ENCODE data around the gene IGSF6.

GRCh38 chr16:21664801-21665492, 12.5 kb upstream of the IGSF6 start:
- TF ChIP-seq FOXA1 (IDR thresholded peaks at IDR 0.05) (no peak), BHLHE40 (IDR thresholded peaks at IDR 0.05; ENCODE audit: borderline replicate concordance) (no peak), SP1 (IDR thresholded peaks at IDR 0.05) (no peak), ARNT (IDR thresholded peaks at IDR 0.05) (no peak), PKNOX1 (IDR thresholded peaks at IDR 0.05) (no peak), FOXM1 (IDR thresholded peaks at IDR 0.05; ENCODE audit: borderline replicate concordance) (no peak), LEF1 (IDR thresholded peaks at IDR 0.05; ENCODE audit: borderline replicate concordance) (no peak)

Measured in HEK293T (cell line).